Activated CD4-positive, CD25-positive, alpha-beta regulatory T cell treated with anti-CD3 and anti-CD28 coated beads, Interleukin-2, amount 50 U/mL, for 16 hours (primary cell): ENCODE results near the gene RPS6KA2.
"Not testable (repeated sequence)": the region's sequence is repeated elsewhere in the genome, so short reads cannot be mapped to it uniquely, and the experiment has no call there.

Experiments
- DNase-seq: peaks from one replicate; pipeline ENCODE4 v3.0.0-alpha.2; 2020; ENCODE audit warnings: low read depth, low spot score

Gene RPS6KA2

DNA sequence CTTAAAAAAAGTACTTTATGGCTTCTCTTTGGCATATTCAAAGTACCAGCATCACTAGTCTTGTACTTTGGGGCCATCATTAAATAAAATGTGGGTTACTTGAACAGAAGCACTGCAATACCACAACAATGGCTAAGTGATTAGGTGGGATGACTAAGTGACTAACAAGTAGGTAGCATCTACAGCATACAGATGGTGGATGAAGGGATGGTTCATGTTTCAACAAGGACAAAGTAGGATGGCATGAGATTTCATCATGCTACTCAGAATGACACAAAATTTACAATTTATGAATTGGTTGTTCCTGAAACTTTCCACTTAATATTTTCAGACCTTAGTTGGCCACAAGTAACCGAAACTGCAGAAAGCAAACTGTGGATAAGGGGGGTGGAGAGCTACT lies 252.0 kb downstream of the RPS6KA2 start:
- DNase-seq: no peak

GRCh38 chr6:166370489-166370888 lies 256.6 kb downstream of the RPS6KA2 start:
- DNase-seq: no peak

DNA sequence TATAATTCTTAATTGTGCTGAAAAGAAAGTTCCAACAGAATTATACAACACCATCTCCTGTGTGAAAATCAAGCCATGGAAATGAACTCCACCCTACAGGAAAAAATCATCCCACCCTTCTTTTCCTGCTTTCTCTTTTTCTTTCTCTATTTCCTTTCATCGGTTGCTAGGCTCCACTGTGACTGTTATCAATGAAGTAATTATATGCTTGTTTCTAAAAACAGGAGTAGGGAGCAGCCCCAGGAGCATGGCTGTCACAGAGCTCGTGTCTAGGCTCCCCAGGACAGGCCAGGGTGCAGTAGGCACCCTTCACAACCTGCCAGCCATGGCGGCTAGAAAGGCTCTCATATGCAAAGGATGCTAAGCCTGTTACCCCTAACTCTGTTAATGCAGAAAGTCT lies 257.3 kb downstream of the RPS6KA2 start:
- DNase-seq: no peak

DNA sequence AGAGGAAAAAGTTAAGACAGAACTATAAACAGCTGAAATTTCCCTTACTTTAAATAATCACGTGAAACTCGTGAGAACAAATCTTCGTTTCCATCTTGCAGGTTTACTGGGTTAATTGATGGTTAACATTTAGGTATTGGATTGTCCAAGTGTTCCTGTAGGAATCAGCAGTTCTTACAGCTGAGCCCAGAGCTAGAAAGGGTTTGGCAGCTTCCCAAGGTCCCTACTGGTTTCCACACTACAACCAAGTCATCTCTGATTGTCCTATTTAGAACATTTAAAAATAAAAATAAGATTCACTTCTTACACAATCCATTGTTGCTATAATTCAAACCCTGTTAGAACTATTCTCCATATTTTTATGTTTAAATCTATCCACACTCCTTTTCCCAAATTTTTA lies 260.1 kb downstream of the RPS6KA2 start:
- no peak for DNase-seq

GRCh38 chr6:166365806-166366205 lies 261.2 kb downstream of the RPS6KA2 start:
- DNase-seq: no peak

DNA sequence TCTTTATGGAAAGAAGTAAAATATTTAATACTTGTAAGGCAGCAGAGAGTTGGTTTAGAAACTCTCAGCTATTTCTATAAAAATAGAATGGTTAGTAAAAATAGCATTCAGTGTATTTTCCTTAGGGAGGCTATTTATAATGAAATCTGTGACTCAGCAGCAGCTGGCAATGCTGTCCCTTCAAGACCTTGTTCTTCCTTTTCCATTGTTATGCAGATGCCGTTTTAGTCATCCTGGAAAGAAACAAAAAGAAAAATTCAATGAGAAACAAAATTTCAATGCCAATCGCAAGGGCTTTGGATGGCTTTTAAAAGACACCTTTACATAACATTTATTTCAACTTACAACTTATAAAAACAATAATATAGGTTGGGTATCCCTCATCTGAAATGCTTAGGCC lies 261.8 kb downstream of the RPS6KA2 start:
- no peak for DNase-seq

GRCh38 chr6:166364456-166364855 lies 262.6 kb downstream of the RPS6KA2 start:
- no peak for DNase-seq

GRCh38 chr6:166362427-166362826 lies 264.6 kb downstream of the RPS6KA2 start:
- not testable (repeated sequence) for DNase-seq

- no peak for DNase-seq
These were observed 266.0 kb downstream of the RPS6KA2 start for GRCh38 chr6:166361077-166361429.

GRCh38 chr6:166360243-166361076 lies 266.6 kb downstream of the RPS6KA2 start:
- no peak for DNase-seq
